Measurements from ENCODE around the gene CEP85. TPM values are rescaled to one million over a fixed set of nuclear protein-coding genes. Genes with fewer than 3 reads are reported as not detected.
"Not testable (repeated sequence)": the region's sequence is repeated elsewhere in the genome, so short reads cannot be mapped to it uniquely, and the experiment has no call there.

Gene CEP85
- total RNA-seq, 1 donor from 2014 or later = 8.4 TPM

DNA sequence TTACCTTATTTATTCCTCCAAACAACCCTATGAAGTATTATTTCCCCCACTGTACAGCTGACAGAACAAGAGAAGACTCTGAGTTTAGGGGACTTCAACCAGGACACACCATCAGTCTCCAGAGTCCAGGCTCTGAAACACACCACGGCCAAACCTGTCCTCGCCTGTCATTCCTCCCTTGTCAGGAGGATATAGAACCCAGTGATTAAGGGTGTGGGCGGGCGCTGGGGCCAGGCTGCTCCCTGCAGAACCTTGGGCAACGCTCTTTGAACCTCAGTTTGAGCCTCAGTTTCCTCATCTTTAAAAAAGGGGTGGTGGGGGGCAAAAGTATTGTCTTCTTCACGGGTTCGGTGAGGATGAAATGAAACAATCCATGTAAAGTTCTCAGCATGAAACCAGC is 9.4 kb upstream of the CEP85 start:
- FAIRE-seq (no peak), DNase-seq (ENCODE audit: low read depth) (no peak)
- Histone ChIP-seq H3K4me3 (ENCODE audit: low read depth, low read length) (no peak overlapping the region), H3K36me3 (ENCODE audit: control insufficient read depth, insufficient read depth, low read length) (no peaks in the 10 kb centered on the region), H3K27me3 (ENCODE audit: control insufficient read depth, insufficient read depth, low read length) (peaks cover 2% of the 10 kb centered on the region)
- TF ChIP-seq, protein P1, sequence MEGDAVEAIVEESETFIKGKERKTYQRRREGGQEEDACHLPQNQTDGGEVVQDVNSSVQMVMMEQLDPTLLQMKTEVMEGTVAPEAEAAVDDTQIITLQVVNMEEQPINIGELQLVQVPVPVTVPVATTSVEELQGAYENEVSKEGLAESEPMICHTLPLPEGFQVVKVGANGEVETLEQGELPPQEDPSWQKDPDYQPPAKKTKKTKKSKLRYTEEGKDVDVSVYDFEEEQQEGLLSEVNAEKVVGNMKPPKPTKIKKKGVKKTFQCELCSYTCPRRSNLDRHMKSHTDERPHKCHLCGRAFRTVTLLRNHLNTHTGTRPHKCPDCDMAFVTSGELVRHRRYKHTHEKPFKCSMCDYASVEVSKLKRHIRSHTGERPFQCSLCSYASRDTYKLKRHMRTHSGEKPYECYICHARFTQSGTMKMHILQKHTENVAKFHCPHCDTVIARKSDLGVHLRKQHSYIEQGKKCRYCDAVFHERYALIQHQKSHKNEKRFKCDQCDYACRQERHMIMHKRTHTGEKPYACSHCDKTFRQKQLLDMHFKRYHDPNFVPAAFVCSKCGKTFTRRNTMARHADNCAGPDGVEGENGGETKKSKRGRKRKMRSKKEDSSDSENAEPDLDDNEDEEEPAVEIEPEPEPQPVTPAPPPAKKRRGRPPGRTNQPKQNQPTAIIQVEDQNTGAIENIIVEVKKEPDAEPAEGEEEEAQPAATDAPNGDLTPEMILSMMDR (IDR thresholded peaks at IDR 0.05; ENCODE audit: insufficient read depth, low read length, severe bottlenecking) = no peak

DNA sequence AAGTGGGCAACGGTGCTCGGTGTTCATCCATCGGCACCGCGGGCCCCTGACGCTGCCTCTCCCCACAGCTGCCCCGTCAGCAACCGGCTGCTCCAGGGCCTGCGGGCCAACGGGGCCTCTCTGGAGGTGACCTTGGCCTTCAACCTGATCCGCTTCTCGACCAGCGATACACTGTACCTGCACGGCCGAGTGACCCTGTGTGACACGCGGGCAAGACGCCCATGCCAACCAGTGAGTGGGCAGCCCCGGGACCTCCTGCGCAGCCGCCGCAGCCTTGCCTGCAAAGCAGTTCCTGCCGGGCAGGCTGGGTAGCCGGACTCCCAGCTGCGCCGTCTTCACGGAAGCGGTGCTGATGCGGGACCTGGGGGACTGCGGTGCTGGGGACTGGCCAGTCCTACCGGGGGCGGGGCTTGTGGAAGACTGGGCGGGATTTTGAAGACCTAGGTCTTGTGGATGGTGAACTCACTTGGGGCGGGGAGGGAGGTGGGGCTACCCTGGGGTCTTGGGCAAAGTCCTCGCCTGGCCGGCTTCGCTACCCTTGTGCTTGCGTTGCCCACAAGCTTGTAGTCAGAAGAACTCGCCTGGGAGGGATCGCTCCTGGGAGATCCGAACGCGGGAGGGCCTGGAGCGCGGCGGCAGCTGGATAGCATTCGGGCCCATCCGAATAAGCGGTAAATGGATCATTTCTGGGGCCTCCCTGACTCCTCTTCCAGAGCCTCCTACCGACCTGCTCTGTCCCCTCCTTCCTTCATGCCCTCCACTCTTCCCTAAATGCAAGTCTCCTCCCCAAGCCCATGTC is 8.8 kb upstream of the CEP85 start:
- FAIRE-seq = no peak
- DNase-seq (ENCODE audit: low read depth) = peak; percentile 47
- Histone ChIP-seq H3K36me3 (ENCODE audit: control insufficient read depth, insufficient read depth, low read length) (no peaks in the 10 kb centered on the region), H3K4me3 (ENCODE audit: low read depth, low read length) (peak overlapping the region; percentile 36), H3K27me3 (ENCODE audit: control insufficient read depth, insufficient read depth, low read length) (peaks cover 2% of the 10 kb centered on the region)
- TF ChIP-seq, protein P1 (IDR thresholded peaks at IDR 0.05; ENCODE audit: insufficient read depth, low read length, severe bottlenecking) = no peak

DNA sequence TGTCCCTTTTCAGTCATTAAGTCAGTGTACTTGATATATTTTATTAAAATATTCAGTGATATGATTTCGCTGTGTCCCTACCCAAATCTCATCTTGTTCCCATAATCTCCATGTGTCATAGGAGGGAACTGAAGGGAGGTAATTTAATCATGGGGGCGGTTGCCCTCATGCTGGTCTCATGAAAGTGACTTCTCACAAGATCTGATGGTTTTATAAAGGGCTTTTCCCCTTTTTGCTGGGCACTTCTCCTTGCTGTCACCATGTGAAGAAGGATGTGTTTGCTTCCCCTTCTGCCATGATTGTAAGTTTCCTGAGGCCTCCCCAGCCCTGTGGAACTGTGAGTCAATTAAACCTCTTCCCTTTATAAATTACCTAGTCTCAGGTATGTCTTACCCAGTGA is 3.3 kb upstream of the CEP85 start:
- DNase-seq (ENCODE audit: low read depth); H3K36me3 ChIP-seq (ENCODE audit: control insufficient read depth, insufficient read depth, low read length); FAIRE-seq; H3K4me3 ChIP-seq (ENCODE audit: low read depth, low read length); H3K27me3 ChIP-seq (ENCODE audit: control insufficient read depth, insufficient read depth, low read length): not testable (repeated sequence)

DNA sequence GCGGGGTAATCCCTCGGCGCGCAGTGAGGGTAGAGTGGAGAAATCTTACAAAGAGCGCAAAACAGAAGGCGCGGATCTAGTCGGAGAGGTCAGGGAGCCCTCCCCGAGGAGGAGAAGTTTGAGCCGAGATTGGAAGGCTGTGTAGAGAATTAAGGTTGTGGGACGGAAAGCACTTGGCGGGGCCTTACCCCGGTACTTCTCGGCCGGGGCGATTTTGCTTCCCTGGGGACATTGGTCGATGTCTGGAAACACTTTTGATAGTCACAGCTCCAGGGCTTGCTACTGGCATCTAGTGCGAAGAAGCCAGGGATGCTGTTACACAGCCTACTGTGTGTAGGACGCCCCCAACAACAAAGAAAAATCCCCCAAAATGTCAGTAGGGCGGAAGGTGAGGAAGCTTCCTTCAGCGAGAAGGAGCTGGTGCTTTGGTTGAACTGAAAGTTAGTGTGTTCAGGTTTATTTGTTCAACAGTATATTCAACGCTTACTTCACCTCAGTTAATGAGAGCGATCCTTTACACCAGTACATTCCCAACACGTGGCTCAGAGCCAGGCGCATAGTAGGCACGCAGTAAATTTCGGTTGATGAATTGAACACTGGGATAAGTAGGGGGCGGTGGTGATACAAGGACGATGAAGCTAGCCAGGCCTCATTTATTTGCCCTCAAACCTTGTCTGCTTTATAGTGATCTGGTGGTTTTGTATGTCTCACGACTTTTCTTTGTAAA is 807 bp downstream of the CEP85 start:
- no peak for FAIRE-seq
- H3K36me3 ChIP-seq (ENCODE audit: control insufficient read depth, insufficient read depth, low read length) = no peaks in the 10 kb centered on the region

DNA sequence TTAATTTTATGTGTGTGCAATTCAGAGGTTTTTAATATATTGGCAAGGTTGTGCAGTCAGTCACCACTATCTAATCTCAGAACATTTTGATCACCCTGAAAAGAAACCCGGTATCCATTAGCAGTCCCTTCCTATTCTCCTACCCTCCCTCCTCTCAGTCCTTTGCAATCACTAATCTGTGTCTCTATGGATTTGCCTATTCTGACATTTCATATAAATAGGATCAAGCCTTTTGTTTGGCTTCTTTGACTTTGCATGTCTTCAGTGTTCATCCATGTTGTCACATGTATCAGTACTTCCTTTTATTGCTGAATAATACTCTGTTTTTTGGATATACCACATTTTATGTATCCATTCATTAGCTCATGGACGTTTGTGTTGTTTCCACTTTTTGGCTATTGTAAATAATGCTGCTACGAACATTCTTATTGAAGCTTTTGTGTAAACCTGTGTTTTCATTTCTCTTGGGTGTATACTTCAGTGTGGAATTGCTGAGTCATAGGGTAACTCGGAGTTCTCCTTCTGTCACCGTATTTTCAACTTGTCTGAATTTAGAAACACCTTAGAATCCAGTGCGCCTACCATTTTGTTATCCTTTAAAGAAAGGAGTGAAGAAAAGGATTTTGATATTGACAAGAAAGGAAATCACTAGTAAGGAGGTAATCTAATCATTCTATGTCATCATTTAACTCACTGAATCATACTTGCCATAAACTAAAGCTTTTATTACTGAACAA is 3.4 kb downstream of the CEP85 start:
- H3K4me3 ChIP-seq (ENCODE audit: low read depth, low read length) = no peak overlapping the region
- H3K36me3 ChIP-seq (ENCODE audit: control insufficient read depth, insufficient read depth, low read length) = peaks cover 1% of the 10 kb centered on the region
- H3K27me3 ChIP-seq (ENCODE audit: control insufficient read depth, insufficient read depth, low read length) = no peaks in the 10 kb centered on the region
- TF ChIP-seq, protein P1 (IDR thresholded peaks at IDR 0.05; ENCODE audit: insufficient read depth, low read length, severe bottlenecking) = no peak
- FAIRE-seq (no peak), DNase-seq (ENCODE audit: low read depth) (peak; percentile 56)

More for the DNA sequence above, 807 bp downstream of the CEP85 start:
- Histone ChIP-seq H3K4me3 (ENCODE audit: low read depth, low read length) (peak overlapping the region; percentile 78), H3K27me3 (ENCODE audit: control insufficient read depth, insufficient read depth, low read length) (no peaks in the 10 kb centered on the region)
- TF ChIP-seq, protein P1 (IDR thresholded peaks at IDR 0.05; ENCODE audit: insufficient read depth, low read length, severe bottlenecking) = peak; percentile 19
- peak; percentile 27 for DNase-seq (ENCODE audit: low read depth)

DNA sequence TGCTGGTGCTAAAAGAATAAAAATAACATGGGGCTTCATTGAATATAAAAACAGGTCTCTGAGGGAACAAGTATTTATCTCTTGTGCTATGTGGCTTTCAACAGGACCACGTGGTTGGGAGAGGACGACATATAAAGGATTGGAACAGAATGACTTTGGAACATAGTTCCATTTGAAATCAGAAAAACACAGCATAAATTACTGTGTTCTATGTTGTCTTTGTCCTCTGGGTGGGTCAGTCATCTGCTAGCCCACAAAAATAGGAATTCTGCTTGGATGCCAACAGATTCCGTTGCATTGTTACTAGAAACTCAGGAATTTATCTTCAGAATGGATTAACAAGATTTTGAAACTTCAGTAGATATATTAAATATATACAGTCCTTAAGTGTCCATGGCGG is 5.9 kb downstream of the CEP85 start:
- TF ChIP-seq, protein P1 (IDR thresholded peaks at IDR 0.05; ENCODE audit: insufficient read depth, low read length, severe bottlenecking) = no peak
- Histone ChIP-seq H3K4me3 (ENCODE audit: low read depth, low read length) (no peak overlapping the region), H3K36me3 (ENCODE audit: control insufficient read depth, insufficient read depth, low read length) (peaks cover 3% of the 10 kb centered on the region), H3K27me3 (ENCODE audit: control insufficient read depth, insufficient read depth, low read length) (no peaks in the 10 kb centered on the region)
- no peak for FAIRE-seq
- DNase-seq (ENCODE audit: low read depth) = no peak
